GM23248 (cell line): ENCODE results near the gene ZNF3. TPM values are rescaled to one million over a fixed set of nuclear protein-coding genes. Genes with fewer than 3 reads are reported as not detected.

Experiments
- DNase-seq: peaks from one replicate; pipeline ENCODE4 v3.0.0-alpha.2; 2015
- H2AFZ ChIP-seq: fragments of 200-600 bp; sonication (generic); 2 replicates; pipeline ENCODE4 v1.6.1; 2016; ENCODE audit warnings: antibody characterized with exemption
- H3F3A ChIP-seq: fragments of 200-600 bp; sonication (generic); 2 replicates; pipeline ENCODE4 v1.6.1; 2016; ENCODE audit warnings: mild to moderate bottlenecking, antibody characterized with exemption, mixed run types; ENCODE audit not compliant: insufficient read depth
- H3K27ac ChIP-seq: fragments of 200-600 bp; sonication (generic); 2 replicates; pipeline ENCODE4 v1.5.1; 2016; ENCODE audit warnings: mild to moderate bottlenecking
- H3K27me3 ChIP-seq: fragments of 200-600 bp; sonication (generic); replicated peaks from 2 replicates; pipeline ENCODE4 v1.6.1; 2016; ENCODE audit warnings: mild to moderate bottlenecking; ENCODE audit not compliant: insufficient read depth
- H3K36me3 ChIP-seq: fragments of 200-600 bp; sonication (generic); 2 replicates; pipeline ENCODE4 v1.6.1; 2016; ENCODE audit warnings: low read depth, mild to moderate bottlenecking
- H3K4me1 ChIP-seq: fragments of 200-600 bp; sonication (generic); 2 replicates; pipeline ENCODE4 v1.6.1; 2016; ENCODE audit warnings: mild to moderate bottlenecking; ENCODE audit not compliant: insufficient read depth
- H3K4me2 ChIP-seq: fragments of 200-600 bp; sonication (generic); one replicate; pipeline ENCODE4 v1.6.1; 2016; ENCODE audit warnings: mild to moderate bottlenecking; ENCODE audit not compliant: unreplicated experiment
- H3K4me3 ChIP-seq: fragments of 200-600 bp; sonication (generic); 2 replicates; pipeline ENCODE4 v1.5.1; 2016; ENCODE audit warnings: mild to moderate bottlenecking
- H3K79me2 ChIP-seq: fragments of 200-600 bp; sonication (generic); 2 replicates; pipeline ENCODE4 v1.6.1; 2016; ENCODE audit warnings: mild to moderate bottlenecking; ENCODE audit not compliant: insufficient read depth
- H3K9ac ChIP-seq: fragments of 200-600 bp; sonication (generic); 2 replicates; pipeline ENCODE4 v1.6.1; 2016; ENCODE audit warnings: mild to moderate bottlenecking
- H3K9me2 ChIP-seq: fragments of 200-600 bp; sonication (generic); 2 replicates; pipeline ENCODE4 v1.6.1; 2016; ENCODE audit warnings: mixed run types, mild to moderate bottlenecking, moderate library complexity; ENCODE audit not compliant: insufficient read depth
- H3K9me3 ChIP-seq: fragments of 200-600 bp; sonication (generic); one replicate; pipeline ENCODE4 v1.6.1; 2017; ENCODE audit warnings: low read depth
- H4K20me1 ChIP-seq: fragments of 200-600 bp; sonication (generic); 2 replicates; pipeline ENCODE4 v1.6.0; 2016; ENCODE audit not compliant: insufficient read depth
- EZH2 ChIP-seq: fragments of 200-600 bp; sonication (generic); IDR thresholded peaks from 2 replicates; pipeline ENCODE4 v1.6.1; 2018; ENCODE audit warnings: antibody characterized with exemption, mild to moderate bottlenecking; ENCODE audit not compliant: insufficient read depth, poor library complexity, severe bottlenecking
- EZH2phosphoT487 ChIP-seq: fragments of 200-600 bp; sonication (generic); IDR thresholded peaks from 2 replicates; pipeline ENCODE4 v1.6.1; 2018; ENCODE audit warnings: antibody characterized with exemption, moderate library complexity, mild to moderate bottlenecking, low read depth; ENCODE audit not compliant: insufficient read depth
- WGBS, 2 experiments: methylation state at CpG; one replicate each; pipeline ENCODE4 v1.1.6; 2015 to 2017; ENCODE audit warnings: low lambda C conversion rate in 2 of 2, low coverage in 1 of 2; ENCODE audit errors: missing lambda C conversion rate in 2 of 2; 5-methylcytosine and 5-hydroxymethylcytosine counted together
- in situ Hi-C: fragments of 300-500 bp; cut with MboI; formaldehyde crosslinking; loops from 2 replicates; pipeline ENCODE4 v1.15.0; 2020
- polyA plus RNA-seq: library from polyadenylated mRNA; unstranded; fragments of >200 nt; fragmentation: Nextera tagmentation; extraction: Ambion mirVana; gene quantifications from 2 replicates; pipeline ENCODE4 v1.2.1, GENCODE V29; 2016
- total RNA-seq: library from RNA; depleted of rRNA; stranded (reverse); fragments of >200 nt; shearing (Covaris generic); gene quantifications from 2 replicates; pipeline ENCODE4 v1.2.3, GENCODE V29; 2014

Gene ZNF3
- total and polyA plus RNA-seq, 2 experiments from 2014 or later = 13.3 to 13.8 TPM

DNA sequence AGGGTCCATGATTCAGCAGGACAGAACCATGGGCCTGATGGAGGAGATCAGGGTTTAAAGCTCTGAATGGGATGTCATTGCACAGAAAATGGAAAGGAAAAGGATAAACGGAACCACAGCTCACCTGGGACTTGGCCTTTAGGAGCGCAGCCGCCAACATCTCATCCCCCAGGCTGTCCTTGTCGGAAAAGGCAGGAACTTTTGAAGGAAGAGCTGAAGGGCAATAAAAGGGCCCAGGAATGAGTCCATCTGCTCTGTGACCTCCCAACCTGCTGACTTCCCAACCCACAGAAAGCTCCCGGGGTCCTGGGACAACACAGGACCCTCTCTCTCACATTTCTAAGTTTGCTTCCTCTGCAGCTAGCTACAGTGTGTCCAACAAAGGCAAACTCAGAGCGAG is 6.1 kb downstream of the ZNF3 start:
- TF ChIP-seq EZH2phosphoT487 (no peak), EZH2 (no peak)
- H3K4me1 ChIP-seq = peaks cover 9% of the 10 kb centered on the region
- peaks cover 4% of the 10 kb centered on the region for H3K9me3 ChIP-seq
- no peak overlapping the region for H3K4me3 ChIP-seq
- H3K4me2 ChIP-seq = no peak overlapping the region
- no peaks in the 10 kb centered on the region for H3F3A ChIP-seq
- no peak overlapping the region for H3K27ac ChIP-seq
- H4K20me1 ChIP-seq = no peaks in the 10 kb centered on the region
- no peaks in the 10 kb centered on the region for H3K27me3 ChIP-seq
- H3K79me2 ChIP-seq = peaks cover 65% of the 10 kb centered on the region
- H2AFZ ChIP-seq = no peak overlapping the region
- 98 to 99% methylated on average over 6 of the region's 6 CpGs for WGBS, 2 experiments
- H3K9me2 ChIP-seq = no peaks in the 10 kb centered on the region
- in situ Hi-C loops = no loop called here
- no peak for DNase-seq
- H3K9ac ChIP-seq = no peak overlapping the region
- H3K36me3 ChIP-seq = peaks cover 63% of the 10 kb centered on the region

- Histone ChIP-seq H3K27ac (no peak overlapping the region), H3K4me3 (no peak overlapping the region), H3K9me3 (peaks cover 4% of the 10 kb centered on the region), H3K4me1 (peaks cover 3% of the 10 kb centered on the region; the same call in 1 of the 2 replicates), H3K79me2 (peaks cover 60% of the 10 kb centered on the region), H3K9ac (no peak overlapping the region), H3F3A (no peaks in the 10 kb centered on the region), H3K36me3 (peaks cover 69% of the 10 kb centered on the region), H3K9me2 (no peaks in the 10 kb centered on the region), H3K4me2 (no peak overlapping the region), H4K20me1 (no peaks in the 10 kb centered on the region), H2AFZ (no peak overlapping the region), H3K27me3 (no peaks in the 10 kb centered on the region)
- TF ChIP-seq EZH2 (no peak), EZH2phosphoT487 (no peak)
- WGBS, 2 experiments = 93 to 94% methylated on average over 7 of the region's 7 CpGs
- in situ Hi-C loops = no loop called here
- DNase-seq = no peak
Observed at GRCh38 chr7:100074841-100075240, 6.7 kb downstream of the ZNF3 start.

DNA sequence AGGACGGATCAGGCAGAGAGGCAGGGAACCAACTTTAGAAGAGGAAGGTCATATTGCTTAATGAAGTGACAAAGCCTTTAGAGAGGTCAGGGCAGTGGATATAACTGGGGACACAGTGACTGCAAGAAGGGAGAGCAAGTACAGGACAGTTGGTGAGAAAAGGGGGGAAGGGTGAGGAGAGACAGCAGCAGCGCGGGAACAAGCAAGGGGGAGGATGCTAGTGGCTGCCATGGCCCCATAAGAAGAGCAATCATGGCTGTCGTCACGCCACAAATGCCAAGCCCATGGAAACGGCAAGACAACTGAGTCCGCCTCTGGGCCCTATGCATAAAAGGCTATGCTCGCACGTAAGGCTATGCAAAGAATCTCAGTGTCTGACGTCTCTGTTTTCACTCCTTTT is 9.1 kb downstream of the ZNF3 start:
- Histone ChIP-seq H3K27ac (no peak overlapping the region), H3K79me2 (peaks cover 36% of the 10 kb centered on the region), H3F3A (no peaks in the 10 kb centered on the region; the same call in 1 of the 2 replicates), H3K27me3 (no peaks in the 10 kb centered on the region), H2AFZ (no peak overlapping the region), H3K4me2 (no peak overlapping the region), H3K4me3 (no peak overlapping the region), H3K9me3 (peaks cover 4% of the 10 kb centered on the region), H3K9ac (no peak overlapping the region), H3K36me3 (peaks cover 71% of the 10 kb centered on the region), H3K4me1 (no peaks in the 10 kb centered on the region), H4K20me1 (no peaks in the 10 kb centered on the region), H3K9me2 (no peaks in the 10 kb centered on the region)
- 95 to 98% methylated on average over 10 of the region's 10 CpGs for WGBS, 2 experiments
- TF ChIP-seq EZH2phosphoT487 (no peak), EZH2 (no peak)
- in situ Hi-C loops = no loop called here
- no peak for DNase-seq

DNA sequence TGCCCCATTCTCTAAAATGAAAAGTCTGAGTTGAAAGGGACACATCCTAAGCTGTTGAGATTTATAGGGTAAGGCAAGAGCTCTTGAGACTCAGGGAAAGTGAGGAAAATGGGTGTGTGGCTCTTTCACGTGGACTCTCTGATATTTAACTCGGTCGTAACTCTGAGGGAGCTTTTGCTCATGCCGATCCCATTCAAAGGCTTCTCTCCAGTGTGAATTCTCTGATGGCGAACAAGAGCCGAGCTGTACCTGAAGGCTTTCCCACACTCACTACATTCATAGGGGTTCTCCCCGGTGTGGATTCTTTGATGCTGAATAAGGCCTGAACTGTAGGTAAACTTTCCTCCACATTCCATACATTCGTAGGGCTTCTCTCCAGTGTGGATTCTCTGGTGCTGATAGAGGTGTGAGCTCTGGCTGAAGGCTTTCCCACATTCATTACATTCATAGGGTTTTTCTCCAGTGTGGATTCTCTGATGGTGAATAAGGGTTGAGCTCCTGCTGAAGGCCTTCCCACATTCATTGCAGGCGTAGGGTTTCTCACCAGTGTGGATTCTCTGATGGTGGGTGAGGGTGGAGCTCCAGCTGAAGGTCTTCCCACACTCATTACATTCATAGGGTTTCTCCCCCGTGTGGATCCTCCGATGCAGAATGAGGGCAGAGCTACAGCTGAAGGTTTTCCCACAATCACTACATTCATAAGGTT is 10.4 kb downstream of the ZNF3 start:
- H4K20me1 ChIP-seq = no peaks in the 10 kb centered on the region
- H3K9me3 ChIP-seq = peaks cover 4% of the 10 kb centered on the region
- no peak for DNase-seq
- peaks cover 23% of the 10 kb centered on the region for H3K79me2 ChIP-seq
- in situ Hi-C loops = no loop called here
- H3K4me1 ChIP-seq = 0 out of 2 replicates have a peak, but pooled peaks cover under 1% of the 10 kb centered on the region
- H3K9me2 ChIP-seq = no peaks in the 10 kb centered on the region
- no peak overlapping the region for H3K27ac ChIP-seq
- WGBS, 2 experiments = 98 to 99% methylated on average over 11 of the region's 11 CpGs
- no peak overlapping the region for H3K4me2 ChIP-seq
- TF ChIP-seq EZH2phosphoT487 (no peak), EZH2 (no peak)
- no peak overlapping the region for H3K4me3 ChIP-seq
- H2AFZ ChIP-seq = no peak overlapping the region
- H3F3A ChIP-seq = peaks cover 9% of the 10 kb centered on the region; the same call in 1 of the 2 replicates
- no peak overlapping the region for H3K9ac ChIP-seq
- no peaks in the 10 kb centered on the region for H3K27me3 ChIP-seq
- peaks cover 62% of the 10 kb centered on the region for H3K36me3 ChIP-seq
